Subcutaneous abdominal adipose tissue (tissue), 5 donors: Measurements from ENCODE around the gene TGFBRAP1.
"Not testable (repeated sequence)": the region's sequence is repeated elsewhere in the genome, so short reads cannot be mapped to it uniquely, and the experiment has no call there.

Experiments used
- H3K27ac ChIP-seq: one replicate; pipeline ENCODE4 v1.7.0; 2013; ENCODE audit warnings: low read depth, mild to moderate bottlenecking, inconsistent platforms, low read length, moderate library complexity
- H3K27me3 ChIP-seq, 5 donors: one replicate each; pipeline ENCODE4 v1.7.0; 2013; ENCODE audit warnings: low read length in 5 of 5, inconsistent platforms in 1 of 5; ENCODE audit not compliant: control insufficient read depth in 5 of 5, insufficient read depth in 4 of 5
- H3K36me3 ChIP-seq, 5 donors: one replicate each; pipeline ENCODE4 v1.7.0; 2013; ENCODE audit warnings: low read length in 5 of 5; ENCODE audit not compliant: control insufficient read depth in 5 of 5, insufficient read depth in 5 of 5
- H3K4me1 ChIP-seq, 5 donors: one replicate each; pipeline ENCODE4 v1.7.0; 2013; ENCODE audit warnings: low read length in 5 of 5, mild to moderate bottlenecking in 3 of 5, moderate library complexity in 1 of 5; ENCODE audit not compliant: control insufficient read depth in 5 of 5, insufficient read depth in 5 of 5
- H3K4me3 ChIP-seq, 5 donors: one replicate each; pipeline ENCODE4 v1.7.0; 2013; ENCODE audit warnings: low read length in 5 of 5, low read depth in 1 of 5
- H3K9ac ChIP-seq, 5 donors: one replicate each; pipeline ENCODE4 v1.7.0; 2013; ENCODE audit warnings: low read length in 5 of 5, mild to moderate bottlenecking in 4 of 5, moderate library complexity in 3 of 5
- H3K9me3 ChIP-seq, 5 donors: one replicate each; pipeline ENCODE4 v1.7.0; 2013; ENCODE audit warnings: low read length in 5 of 5; ENCODE audit not compliant: control insufficient read depth in 5 of 5
- donor health status: healthy.
- donor health status: healthy.
- donor health status: healthy.
- donor health status: healthy.
- donor health status: healthy.

The TGFBRAP1 gene

GRCh38 chr2:105261061-105261460 is 68.5 kb downstream of the TGFBRAP1 start:
- no peak overlapping the region for H3K4me3 ChIP-seq
- H3K9me3 ChIP-seq, result no peaks in the 10 kb centered on the region
- peaks cover 9 to 32% (median 13%) of the 10 kb centered on the region in 5 donors for H3K36me3 ChIP-seq
- no peaks in the 10 kb centered on the region for H3K27me3 ChIP-seq
- H3K27ac ChIP-seq, result no peak overlapping the region
- no peaks in the 10 kb centered on the region for H3K4me1 ChIP-seq
- no peak overlapping the region for H3K9ac ChIP-seq

DNA sequence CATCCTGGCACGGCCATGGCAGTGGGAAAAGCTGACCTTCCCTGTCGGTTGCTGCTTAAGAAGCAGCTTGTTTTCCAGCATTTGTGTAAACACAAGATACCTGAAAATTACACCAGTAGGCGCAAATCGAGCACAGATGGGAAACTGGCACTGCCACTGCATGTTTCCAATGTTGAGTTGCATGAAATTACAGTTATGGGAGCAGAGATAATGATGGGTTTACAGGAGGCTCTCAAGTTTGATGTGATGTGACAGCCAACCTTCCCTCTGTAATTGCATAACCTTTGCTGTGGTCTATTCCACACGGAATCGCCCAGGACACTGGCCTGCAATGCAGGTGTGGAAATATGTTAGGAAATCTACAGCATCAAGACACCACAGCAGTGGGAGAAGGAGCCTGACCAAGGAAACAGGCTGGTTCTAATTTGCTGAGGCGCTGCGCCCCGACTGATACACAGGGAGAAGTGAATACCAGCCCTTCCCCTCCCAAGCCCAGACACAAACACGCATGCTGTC is 70.6 kb downstream of the TGFBRAP1 start:
- no peaks in the 10 kb centered on the region for H3K9me3 ChIP-seq
- H3K27me3 ChIP-seq, result no peaks in the 10 kb centered on the region
- no peak overlapping the region for H3K9ac ChIP-seq
- no peak overlapping the region for H3K4me3 ChIP-seq
- H3K36me3 ChIP-seq, result peaks cover under 1 to 17% (median 3%) of the 10 kb centered on the region in 5 donors
- H3K4me1 ChIP-seq, result no peaks in the 10 kb centered on the region
- H3K27ac ChIP-seq, result no peak overlapping the region

DNA sequence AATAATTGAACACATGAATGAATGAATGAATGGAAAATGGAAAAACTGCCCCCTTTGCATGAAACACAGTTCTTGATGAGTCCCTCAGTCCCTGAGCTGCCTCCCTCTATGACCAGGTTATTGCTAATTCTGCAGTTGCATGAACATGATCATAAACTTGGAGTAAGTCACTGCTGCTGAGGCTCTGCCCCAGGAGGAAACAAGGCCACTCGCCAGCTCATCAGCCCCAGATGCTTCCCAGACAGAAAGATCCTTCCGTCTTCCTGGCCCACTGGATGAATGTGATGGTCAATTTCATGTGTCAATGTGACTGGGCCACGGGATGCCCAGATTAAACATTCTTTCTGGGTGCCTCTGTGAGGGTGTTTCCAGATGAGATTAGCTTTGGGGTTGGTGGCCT is 71.6 kb downstream of the TGFBRAP1 start:
- Histone ChIP-seq H3K9me3 (no peaks in the 10 kb centered on the region), H3K9ac (no peak overlapping the region), H3K36me3 (peaks cover 0 to 9% (median 2%) of the 10 kb centered on the region in 5 donors), H3K27ac (no peak overlapping the region), H3K4me1 (no peaks in the 10 kb centered on the region), H3K27me3 (no peaks in the 10 kb centered on the region), H3K4me3 (no peak overlapping the region)

- no peak overlapping the region for H3K27ac ChIP-seq
Observed at GRCh38 chr2:105256431-105257047, 73.0 kb downstream of the TGFBRAP1 start.

DNA sequence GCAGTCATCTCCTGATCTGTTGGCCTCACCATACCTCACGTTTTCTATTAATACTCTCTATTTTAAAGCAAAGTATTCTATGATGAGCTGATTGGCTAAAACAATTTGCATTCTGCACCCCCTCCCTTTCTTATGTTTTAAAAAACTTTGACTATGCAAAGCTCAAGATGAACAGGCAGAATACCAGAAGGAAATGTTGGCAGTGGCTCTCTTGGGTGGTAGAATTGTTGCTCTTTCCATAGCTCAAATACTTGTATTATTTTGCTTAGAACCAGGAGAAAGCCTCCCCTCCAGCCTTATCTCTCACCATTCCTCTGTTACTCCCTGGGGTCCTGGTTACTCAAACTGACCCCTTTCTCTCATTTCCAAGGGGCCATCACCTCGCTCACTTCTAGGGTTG is 73.6 kb downstream of the TGFBRAP1 start:
- Histone ChIP-seq H3K36me3 (no peaks in the 10 kb centered on the region), H3K4me3 (no peak overlapping the region), H3K27me3 (no peaks in the 10 kb centered on the region), H3K9ac (no peak overlapping the region), H3K4me1 (no peaks in the 10 kb centered on the region), H3K27ac (no peak overlapping the region), H3K9me3 (no peaks in the 10 kb centered on the region)

More at GRCh38 chr2:105256431-105257047, 73.0 kb downstream of the TGFBRAP1 start:
- no peaks in the 10 kb centered on the region for H3K4me1 ChIP-seq
- no peaks in the 10 kb centered on the region for H3K36me3 ChIP-seq
- no peaks in the 10 kb centered on the region for H3K27me3 ChIP-seq
- H3K9ac ChIP-seq, result no peak overlapping the region
- H3K4me3 ChIP-seq, result no peak overlapping the region
- no peaks in the 10 kb centered on the region for H3K9me3 ChIP-seq

GRCh38 chr2:105254531-105255210 is 74.9 kb downstream of the TGFBRAP1 start:
- Histone ChIP-seq H3K27ac (no peak overlapping the region), H3K36me3 (no peaks in the 10 kb centered on the region), H3K4me1 (no peaks in the 10 kb centered on the region), H3K9me3 (no peaks in the 10 kb centered on the region), H3K27me3 (no peaks in the 10 kb centered on the region), H3K9ac (no peak overlapping the region), H3K4me3 (no peak overlapping the region)

DNA sequence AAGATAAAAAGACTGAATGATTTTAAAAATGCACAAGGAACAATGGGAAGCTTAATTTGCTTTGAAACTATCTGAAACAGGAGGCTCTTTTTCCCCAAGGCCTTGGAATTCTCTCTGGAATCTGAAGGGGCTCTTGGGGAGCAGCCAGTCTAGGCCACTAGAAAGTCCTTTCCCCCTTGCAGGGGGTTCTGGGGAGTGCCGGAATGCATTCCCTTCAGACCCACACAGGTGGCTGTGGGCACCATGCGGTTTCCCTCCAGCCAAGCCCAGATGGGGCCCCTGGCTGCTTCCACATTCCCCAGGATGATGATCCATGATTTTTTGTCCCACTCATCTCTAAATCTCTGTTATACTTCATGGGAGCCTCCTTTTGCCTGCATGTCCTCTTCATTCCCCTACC is 77.3 kb downstream of the TGFBRAP1 start:
- H3K36me3 ChIP-seq, result no peaks in the 10 kb centered on the region
- H3K9me3 ChIP-seq, result no peaks in the 10 kb centered on the region

GRCh38 chr2:105251016-105251648 is 78.4 kb downstream of the TGFBRAP1 start:
- not testable (repeated sequence) for H3K9me3 ChIP-seq, H3K4me3 ChIP-seq, H3K4me1 ChIP-seq, H3K27ac ChIP-seq, H3K27me3 ChIP-seq, H3K9ac ChIP-seq, H3K36me3 ChIP-seq

More for the DNA sequence above, 77.3 kb downstream of the TGFBRAP1 start:
- Histone ChIP-seq H3K27ac (no peak overlapping the region), H3K4me3 (no peak overlapping the region), H3K27me3 (no peaks in the 10 kb centered on the region), H3K9ac (no peak overlapping the region), H3K4me1 (peaks cover 0 to 6% (median 5%) of the 10 kb centered on the region in 5 donors)

- Histone ChIP-seq H3K27me3 (no peaks in the 10 kb centered on the region), H3K4me1 (peaks cover 0 to 6% (median 5%) of the 10 kb centered on the region in 5 donors), H3K9ac (no peak overlapping the region), H3K4me3 (no peak overlapping the region), H3K36me3 (no peaks in the 10 kb centered on the region), H3K27ac (no peak overlapping the region), H3K9me3 (no peaks in the 10 kb centered on the region)
Observed at GRCh38 chr2:105249891-105250290, 79.6 kb downstream of the TGFBRAP1 start.

DNA sequence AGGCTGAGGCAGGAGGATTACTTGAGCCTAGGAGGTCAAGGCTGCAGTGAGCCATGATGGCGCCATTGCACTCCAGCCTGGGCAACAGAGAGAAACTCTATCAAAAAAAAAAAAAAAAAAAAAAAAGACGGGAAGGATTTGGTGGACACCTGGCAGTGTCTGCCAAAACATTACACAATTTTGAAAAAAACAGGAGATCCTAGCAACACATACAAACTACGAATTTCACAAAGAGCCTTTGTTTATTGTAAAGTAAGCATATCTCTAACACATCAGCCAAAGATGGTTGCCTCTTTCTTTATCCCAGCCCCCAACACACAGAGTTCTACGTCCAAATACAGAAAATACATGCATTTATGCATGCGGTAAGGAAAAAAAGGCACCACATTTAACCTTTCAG is 80.4 kb downstream of the TGFBRAP1 start:
- Histone ChIP-seq H3K27me3 (no peaks in the 10 kb centered on the region), H3K9ac (no peak overlapping the region), H3K27ac (no peak overlapping the region)

More for the DNA sequence above, 80.4 kb downstream of the TGFBRAP1 start:
- Histone ChIP-seq H3K4me1 (peaks cover 0 to 6% (median 5%) of the 10 kb centered on the region in 5 donors), H3K36me3 (no peaks in the 10 kb centered on the region), H3K9me3 (no peaks in the 10 kb centered on the region), H3K4me3 (no peak overlapping the region)
